ENCODE measurements around the gene EXOC4. TPM values are rescaled to one million over a fixed set of nuclear protein-coding genes. Genes with fewer than 3 reads are reported as not detected.

EXOC4 gene
- total RNA-seq, 1 donor from 2014 or later: 99.2 TPM

- Histone ChIP-seq H3K4me3 (no peak overlapping the region), H3K4me1 (no peaks in the 10 kb centered on the region), H3K27me3 (no peaks in the 10 kb centered on the region), H3K9me3 (peaks cover 7% of the 10 kb centered on the region), H3K36me3 (peaks cover 0 to 21% of the 10 kb centered on the region in 2 donors), H3K27ac (no peak overlapping the region)
- intact Hi-C loops (cut with DNase I): no loop called here
- DNase-seq (ENCODE audit: extremely low spot score in 2 of 2): no peak
- TF ChIP-seq POLR2AphosphoS5 (IDR thresholded peaks at IDR 0.05; ENCODE audit: insufficient read depth in 1 of 2, low read depth in 1 of 2): no peak
- no peak for TF ChIP-seq CTCF (IDR thresholded peaks at IDR 0.05)
- TF ChIP-seq POLR2A (IDR thresholded peaks at IDR 0.05): no peak
Measured at GRCh38 chr7:133339772-133340171, 86.9 kb downstream of the EXOC4 start.

- no peaks in the 10 kb centered on the region for H3K4me1 ChIP-seq
- H3K4me3 ChIP-seq: no peak overlapping the region
- H3K27ac ChIP-seq: no peak overlapping the region
- no peak for TF ChIP-seq POLR2A (IDR thresholded peaks at IDR 0.05)
- TF ChIP-seq CTCF (IDR thresholded peaks at IDR 0.05): no peak
- TF ChIP-seq POLR2AphosphoS5 (IDR thresholded peaks at IDR 0.05; ENCODE audit: insufficient read depth in 1 of 2, low read depth in 1 of 2): no peak
- peaks cover 3% of the 10 kb centered on the region for H3K9me3 ChIP-seq
- no peak for DNase-seq (ENCODE audit: extremely low spot score in 2 of 2)
- no peaks in the 10 kb centered on the region for H3K27me3 ChIP-seq
- intact Hi-C loops (cut with DNase I): no loop called here
- H3K36me3 ChIP-seq: peaks cover 0 to 10% of the 10 kb centered on the region in 2 donors
Measured at GRCh38 chr7:133344275-133344674, 91.4 kb downstream of the EXOC4 start.

- peaks cover 0 to 7% of the 10 kb centered on the region in 2 donors for H3K36me3 ChIP-seq
- H3K27me3 ChIP-seq: no peaks in the 10 kb centered on the region
- intact Hi-C loops (cut with DNase I): no loop called here
- no peak for TF ChIP-seq POLR2AphosphoS5 (IDR thresholded peaks at IDR 0.05; ENCODE audit: insufficient read depth in 1 of 2, low read depth in 1 of 2)
- TF ChIP-seq POLR2A (IDR thresholded peaks at IDR 0.05): no peak
- TF ChIP-seq CTCF (IDR thresholded peaks at IDR 0.05): no peak
- no peaks in the 10 kb centered on the region for H3K4me1 ChIP-seq
- no peak overlapping the region for H3K27ac ChIP-seq
- H3K9me3 ChIP-seq: no peaks in the 10 kb centered on the region
- H3K4me3 ChIP-seq: no peak overlapping the region
- no peak for DNase-seq (ENCODE audit: extremely low spot score in 2 of 2)
Measured at GRCh38 chr7:133345690-133346421, 93.0 kb downstream of the EXOC4 start.

- intact Hi-C loops (cut with DNase I): no loop called here
- H3K36me3 ChIP-seq: no peaks in the 10 kb centered on the region
- H3K4me3 ChIP-seq: no peak overlapping the region
- DNase-seq (ENCODE audit: extremely low spot score in 2 of 2): no peak
- H3K27ac ChIP-seq: no peak overlapping the region
- H3K27me3 ChIP-seq: no peaks in the 10 kb centered on the region
- H3K4me1 ChIP-seq: no peaks in the 10 kb centered on the region
- TF ChIP-seq POLR2A (IDR thresholded peaks at IDR 0.05): no peak
- no peak for TF ChIP-seq CTCF (IDR thresholded peaks at IDR 0.05)
- H3K9me3 ChIP-seq: peaks cover 4% of the 10 kb centered on the region
Measured at GRCh38 chr7:133348250-133348649, 95.4 kb downstream of the EXOC4 start.

GRCh38 chr7:133349101-133349500 is 96.2 kb downstream of the EXOC4 start:
- intact Hi-C loops (cut with DNase I): no loop called here
- Histone ChIP-seq H3K36me3 (no peaks in the 10 kb centered on the region), H3K9me3 (peaks cover 4% of the 10 kb centered on the region), H3K4me3 (no peak overlapping the region), H3K27ac (no peak overlapping the region), H3K27me3 (no peaks in the 10 kb centered on the region), H3K4me1 (no peaks in the 10 kb centered on the region)
- no peak for DNase-seq (ENCODE audit: extremely low spot score in 2 of 2)
- no peak for TF ChIP-seq CTCF (IDR thresholded peaks at IDR 0.05)
- TF ChIP-seq POLR2AphosphoS5 (IDR thresholded peaks at IDR 0.05; ENCODE audit: insufficient read depth in 1 of 2, low read depth in 1 of 2): no peak
- no peak for TF ChIP-seq POLR2A (IDR thresholded peaks at IDR 0.05)

Data from vagina (tissue), 2 donors.